NOMO-1 treated with dmso at 0.1 percent for 144 hours (cell line): Measurements from ENCODE around the gene RASSF5.

Experiments
- DNase-seq: peaks from one replicate; lab custom pipeline; 2025; ENCODE audit not compliant: unreplicated experiment; lab: John Stamatoyannopoulos, UW

The RASSF5 gene

DNA sequence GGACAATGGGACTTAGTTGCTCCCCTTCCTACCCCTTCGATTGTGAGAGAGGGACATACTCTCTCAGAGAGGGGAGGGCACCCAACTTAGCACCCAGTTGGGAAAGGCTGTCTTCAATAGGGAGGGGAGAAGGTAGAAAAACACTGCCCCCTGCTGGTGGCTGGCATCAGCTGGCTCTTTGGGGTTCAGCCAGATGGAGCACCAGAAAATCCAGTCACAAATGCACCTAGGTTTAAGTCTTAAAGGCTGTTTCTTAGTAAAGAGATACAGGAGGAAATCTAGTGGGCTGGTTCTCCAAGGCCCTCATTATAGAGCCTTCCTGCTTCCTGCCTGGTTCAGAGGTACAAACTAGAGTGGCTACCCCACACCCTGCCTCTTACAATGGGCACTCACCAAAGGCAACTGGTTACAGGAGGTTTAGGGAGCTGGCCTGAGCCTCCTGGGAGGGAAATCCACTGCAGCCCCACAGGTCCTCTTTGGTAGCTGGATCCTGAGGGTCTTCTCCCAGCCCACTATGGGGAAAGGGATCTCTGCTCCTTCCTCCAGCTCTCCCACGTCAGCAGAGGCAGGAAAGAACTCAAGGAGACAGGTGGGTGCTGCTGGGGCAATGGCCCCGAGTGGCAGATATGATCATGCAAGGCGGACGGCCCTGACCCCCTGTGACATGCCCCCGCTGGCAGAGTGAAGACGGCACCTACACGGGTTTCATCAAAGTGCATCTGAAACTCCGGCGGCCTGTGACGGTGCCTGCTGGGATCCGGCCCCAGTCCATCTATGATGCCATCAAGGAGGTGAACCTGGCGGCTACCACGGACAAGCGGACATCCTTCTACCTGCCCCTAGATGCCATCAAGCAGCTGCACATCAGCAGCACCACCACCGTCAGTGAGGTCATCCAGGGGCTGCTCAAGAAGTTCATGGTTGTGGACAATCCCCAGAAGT lies 76.6 kb downstream of the RASSF5 start:
- peak; percentile 36 for DNase-seq

DNA sequence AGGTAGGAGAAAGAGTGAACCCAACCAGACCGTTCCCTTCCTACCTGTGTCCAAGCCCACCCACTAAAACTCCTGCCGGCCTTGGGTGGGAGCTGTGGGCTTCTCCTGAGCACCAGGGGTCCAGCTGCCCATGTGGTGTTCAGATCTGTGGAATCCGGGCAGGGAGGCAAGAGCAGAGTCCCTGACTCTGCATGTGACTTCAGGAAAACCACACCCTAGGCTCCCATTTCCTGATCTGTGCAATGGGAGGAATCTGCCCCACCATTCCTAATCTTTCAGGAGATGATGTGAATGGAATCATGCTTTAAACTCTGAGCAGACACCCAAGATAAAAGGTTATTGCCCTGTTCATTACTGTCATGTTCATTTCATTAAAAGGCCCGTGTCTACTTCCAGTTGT lies 77.4 kb downstream of the RASSF5 start:
- no peak for DNase-seq

DNA sequence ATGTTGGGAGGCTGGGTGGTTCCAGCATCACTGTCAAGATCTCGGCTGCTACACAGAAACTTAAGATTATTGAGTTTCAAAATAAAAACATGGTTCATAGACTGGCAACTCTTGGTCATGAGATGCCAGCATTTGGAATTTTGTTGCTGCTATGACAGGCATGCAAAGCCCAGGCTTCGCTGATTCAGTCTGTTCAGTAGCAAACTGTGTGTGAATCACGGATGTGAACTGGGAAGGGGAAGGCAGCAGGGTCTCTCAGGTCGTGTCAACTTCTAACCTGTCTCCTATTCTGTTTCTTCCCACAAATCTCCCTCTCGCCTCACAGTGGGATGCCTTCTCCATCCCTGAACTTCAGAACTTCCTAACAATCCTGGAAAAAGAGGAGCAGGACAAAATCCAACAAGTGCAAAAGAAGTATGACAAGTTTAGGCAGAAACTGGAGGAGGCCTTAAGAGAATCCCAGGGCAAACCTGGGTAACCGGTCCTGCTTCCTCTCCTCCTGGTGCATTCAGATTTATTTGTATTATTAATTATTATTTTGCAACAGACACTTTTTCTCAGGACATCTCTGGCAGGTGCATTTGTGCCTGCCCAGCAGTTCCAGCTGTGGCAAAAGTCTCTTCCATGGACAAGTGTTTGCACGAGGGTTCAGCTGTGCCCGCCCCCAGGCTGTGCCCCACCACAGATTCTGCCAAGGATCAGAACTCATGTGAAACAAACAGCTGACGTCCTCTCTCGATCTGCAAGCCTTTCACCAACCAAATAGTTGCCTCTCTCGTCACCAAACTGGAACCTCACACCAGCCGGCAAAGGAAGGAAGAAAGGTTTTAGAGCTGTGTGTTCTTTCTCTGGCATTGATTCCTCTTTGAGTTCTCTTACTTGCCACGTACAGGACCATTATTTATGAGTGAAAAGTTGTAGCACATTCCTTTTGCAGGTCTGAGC lies 79.4 kb downstream of the RASSF5 start:
- DNase-seq = no peak

DNA sequence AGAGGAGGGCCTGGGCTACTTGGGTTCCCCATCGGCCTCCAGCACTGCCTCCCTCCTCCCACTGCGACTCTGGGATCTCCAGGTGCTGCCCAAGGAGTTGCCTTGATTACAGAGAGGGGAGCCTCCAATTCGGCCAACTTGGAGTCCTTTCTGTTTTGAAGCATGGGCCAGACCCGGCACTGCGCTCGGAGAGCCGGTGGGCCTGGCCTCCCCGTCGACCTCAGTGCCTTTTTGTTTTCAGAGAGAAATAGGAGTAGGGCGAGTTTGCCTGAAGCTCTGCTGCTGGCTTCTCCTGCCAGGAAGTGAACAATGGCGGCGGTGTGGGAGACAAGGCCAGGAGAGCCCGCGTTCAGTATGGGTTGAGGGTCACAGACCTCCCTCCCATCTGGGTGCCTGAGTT lies 80.6 kb downstream of the RASSF5 start:
- DNase-seq = no peak

DNA sequence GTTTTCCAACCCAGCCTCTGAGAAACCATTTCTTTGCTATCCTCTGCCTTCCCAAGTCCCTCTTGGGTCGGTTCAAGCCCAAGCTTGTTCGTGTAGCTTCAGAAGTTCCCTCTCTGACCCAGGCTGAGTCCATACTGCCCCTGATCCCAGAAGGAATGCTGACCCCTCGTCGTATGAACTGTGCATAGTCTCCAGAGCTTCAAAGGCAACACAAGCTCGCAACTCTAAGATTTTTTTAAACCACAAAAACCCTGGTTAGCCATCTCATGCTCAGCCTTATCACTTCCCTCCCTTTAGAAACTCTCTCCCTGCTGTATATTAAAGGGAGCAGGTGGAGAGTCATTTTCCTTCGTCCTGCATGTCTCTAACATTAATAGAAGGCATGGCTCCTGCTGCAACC lies 81.2 kb downstream of the RASSF5 start:
- no peak for DNase-seq

DNA sequence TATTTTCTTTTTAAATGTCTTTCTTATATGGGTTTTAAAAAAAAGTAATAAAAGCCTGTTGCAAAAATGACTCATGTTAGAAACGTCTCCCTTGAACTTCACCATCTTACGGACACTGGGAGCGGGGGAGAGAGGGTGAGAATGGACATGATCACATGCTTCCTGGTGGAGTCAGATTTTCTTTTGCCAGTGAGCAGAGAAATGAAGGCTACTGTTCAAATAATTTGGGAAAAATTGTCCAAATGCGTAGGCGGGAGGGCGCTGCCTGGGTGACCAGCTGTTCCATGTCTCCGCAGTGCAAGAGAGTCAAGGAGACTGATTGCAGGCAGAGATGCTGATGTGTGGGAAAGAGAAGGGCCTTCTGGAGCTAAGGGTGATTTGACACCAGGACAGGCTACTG lies 81.9 kb downstream of the RASSF5 start:
- no peak for DNase-seq

DNA sequence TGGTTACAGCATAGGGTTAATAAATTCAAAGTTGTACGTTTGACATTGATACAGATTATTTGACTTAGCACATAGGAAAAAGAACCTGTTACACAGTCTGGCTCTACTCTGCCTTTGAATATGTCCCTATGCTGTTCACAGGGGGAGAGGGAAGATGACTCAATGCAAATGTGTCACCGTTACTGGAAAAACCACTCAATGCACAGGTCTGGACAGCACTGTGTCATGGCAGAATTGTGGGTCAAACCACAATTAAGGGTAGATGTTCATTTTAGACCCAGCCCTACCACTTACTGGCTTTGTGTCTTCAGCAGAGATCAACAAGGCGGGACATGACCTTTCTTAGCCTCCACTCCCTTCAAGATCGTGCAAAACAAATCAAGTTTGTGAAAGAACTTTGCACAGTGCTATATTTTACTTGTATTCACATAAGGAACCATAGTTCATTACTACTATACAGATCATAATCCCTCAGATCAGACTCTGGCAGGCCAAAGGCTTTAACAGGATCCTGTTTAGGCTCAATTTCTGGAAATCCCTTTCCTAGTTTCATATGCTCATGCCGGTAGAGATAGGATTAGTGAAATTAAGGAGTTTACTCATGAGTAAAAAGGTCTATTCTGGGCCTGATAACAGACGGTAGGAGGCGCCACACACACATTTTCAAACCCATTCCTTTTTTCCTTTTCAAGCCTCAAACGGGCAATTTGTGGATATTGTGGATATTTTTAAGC lies 82.9 kb downstream of the RASSF5 start:
- DNase-seq = no peak

DNA sequence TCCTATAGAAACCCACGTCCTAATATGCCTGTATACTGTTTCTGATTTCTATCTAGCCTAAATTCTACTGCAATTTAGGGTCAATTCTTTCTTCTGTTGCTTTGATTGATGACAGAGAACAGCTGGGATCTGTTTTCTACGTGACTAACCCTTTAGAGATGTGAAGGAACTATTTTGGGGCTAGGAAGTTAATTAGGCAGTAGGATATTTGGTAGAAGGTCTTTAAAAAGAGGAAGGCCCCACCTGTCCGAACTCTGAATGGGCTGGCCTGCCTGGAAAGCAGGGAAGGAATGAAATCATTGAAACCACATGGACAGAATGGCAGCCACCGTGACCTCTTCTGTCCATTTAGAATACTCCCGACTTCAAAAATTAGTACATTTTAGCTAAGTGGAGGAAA lies 83.9 kb downstream of the RASSF5 start:
- DNase-seq = no peak

DNA sequence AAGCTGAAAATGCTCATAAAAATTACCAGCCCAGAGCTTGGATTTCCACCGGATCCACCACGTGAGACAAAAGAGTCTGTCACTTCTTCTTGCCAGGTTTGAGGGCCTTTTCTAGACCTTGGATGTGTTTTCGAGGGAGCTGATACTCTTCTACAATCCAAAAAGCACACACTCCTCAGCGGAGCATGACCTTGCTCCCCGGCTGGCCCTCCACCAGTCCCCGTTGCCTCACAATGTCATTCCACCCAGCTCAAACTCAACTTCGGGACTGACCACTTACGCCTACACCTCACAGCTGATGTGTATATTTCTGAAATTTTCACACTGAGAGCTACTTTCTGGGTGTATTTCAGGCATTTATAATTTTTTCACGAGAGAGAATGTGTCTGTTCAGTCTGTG lies 84.4 kb downstream of the RASSF5 start:
- DNase-seq = no peak

DNA sequence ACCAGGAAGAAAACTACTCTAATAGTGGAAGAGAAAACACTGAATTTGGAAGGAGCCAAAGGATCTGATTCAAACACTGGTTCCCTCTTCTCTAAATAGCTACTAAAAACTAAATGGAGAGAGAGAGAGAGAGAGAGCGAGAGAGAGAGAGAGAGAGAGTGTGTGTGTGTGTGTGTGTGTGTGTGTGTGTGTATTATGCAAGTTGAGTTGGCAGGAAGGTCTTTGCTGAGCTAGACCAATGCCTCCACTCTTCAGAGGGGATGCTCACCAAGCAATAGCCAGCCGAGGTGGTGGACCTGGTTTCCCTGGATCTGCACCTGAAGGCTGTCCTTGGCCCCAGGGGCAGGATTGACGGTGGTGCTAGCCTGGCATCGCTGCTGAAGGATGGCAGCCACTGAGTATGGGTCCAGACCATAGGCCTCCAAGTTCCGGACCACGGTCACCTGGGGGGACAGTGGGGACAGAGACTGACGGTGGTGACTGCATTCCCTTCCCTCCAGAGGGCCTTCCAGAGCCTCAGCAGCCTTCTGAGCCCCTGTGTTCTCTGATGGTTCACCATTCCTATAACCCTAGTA lies 86.1 kb downstream of the RASSF5 start:
- no peak for DNase-seq

DNA sequence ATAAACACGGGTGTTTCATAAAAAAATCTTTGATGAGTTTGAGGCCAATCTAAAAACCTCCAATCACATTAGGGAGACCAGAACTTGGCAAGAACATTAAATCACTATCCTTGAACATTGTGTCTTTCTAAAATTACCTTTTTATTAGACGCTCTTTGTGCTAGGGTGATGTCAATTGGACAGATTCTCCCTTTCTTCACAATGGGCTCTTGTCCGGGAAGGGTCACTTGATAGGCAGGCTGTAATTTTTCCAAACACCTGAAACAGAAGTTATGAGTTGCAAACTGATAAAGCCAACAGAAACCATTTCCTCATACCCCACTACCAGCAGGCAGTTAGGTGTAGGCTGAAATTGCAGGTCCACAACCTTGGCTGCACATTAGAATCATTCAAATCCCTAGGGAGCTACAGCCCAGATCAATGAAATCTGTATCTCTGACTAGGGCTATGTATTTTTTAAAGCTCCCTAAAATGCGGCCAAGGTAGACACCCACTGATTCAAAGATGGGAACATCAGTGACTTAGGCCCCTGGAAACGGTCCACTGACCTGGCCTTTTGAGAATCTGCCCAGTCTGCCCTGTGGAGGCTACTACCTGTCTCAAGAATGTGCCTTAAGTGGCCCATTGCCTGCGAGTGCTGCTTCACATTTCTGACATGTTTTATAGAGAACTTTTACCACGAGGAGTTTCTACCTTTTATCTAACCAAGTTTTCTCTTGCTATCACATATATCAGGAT lies 88.4 kb downstream of the RASSF5 start:
- no peak for DNase-seq

DNA sequence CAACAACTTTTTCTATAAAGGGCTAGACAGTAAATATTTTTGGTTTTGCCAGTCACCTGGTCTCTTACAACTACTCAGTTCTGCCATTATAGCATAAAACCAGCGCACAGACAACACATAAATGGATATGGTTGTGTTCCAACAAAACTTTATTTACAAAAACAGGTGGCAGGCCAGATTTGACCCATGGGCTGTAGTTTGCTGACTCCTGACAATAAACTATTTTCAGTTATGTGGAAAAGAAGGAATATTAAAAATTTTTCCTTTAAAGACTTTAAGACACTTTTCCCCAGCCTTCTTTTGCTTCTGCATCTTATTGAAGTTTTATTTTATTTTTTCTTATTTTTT lies 89.0 kb downstream of the RASSF5 start:
- DNase-seq = no peak

DNA sequence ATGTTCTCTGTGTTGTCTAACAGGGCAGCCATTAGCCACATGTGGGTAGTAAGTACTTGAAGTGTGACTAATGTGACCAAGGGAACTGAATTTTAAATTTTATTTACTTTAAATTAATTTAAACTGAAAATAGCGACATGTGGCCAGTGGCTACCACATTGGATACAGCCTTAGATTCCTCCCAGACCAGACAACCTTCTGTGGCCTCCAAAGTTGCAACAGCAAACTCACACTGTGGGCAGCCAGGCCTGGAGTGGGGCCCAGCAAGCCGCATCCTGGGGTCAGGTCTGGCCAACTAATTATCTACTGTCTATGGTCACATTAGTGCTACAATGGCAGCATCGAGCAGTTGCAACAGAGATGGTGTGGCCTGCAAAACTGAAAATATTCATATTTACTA lies 93.2 kb downstream of the RASSF5 start:
- DNase-seq = no peak

DNA sequence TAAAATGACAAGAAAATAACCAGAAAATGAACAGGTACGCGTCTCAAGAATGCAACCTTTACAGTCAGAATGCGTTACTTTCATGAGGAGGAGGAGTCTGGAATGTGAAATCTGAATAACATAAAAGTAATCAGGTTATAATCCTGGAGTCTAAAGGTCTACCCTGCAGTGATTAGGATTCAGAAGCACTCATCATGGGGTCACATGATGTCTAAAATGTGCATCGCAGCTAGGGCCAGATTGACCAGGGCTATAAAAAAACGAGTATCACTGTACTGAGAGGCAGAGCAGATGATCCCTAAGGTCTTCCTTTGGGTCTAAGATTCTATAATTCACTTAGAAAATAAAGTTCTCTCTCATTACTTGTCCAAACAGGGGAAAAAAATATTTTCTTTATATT lies 97.5 kb downstream of the RASSF5 start:
- no peak for DNase-seq

DNA sequence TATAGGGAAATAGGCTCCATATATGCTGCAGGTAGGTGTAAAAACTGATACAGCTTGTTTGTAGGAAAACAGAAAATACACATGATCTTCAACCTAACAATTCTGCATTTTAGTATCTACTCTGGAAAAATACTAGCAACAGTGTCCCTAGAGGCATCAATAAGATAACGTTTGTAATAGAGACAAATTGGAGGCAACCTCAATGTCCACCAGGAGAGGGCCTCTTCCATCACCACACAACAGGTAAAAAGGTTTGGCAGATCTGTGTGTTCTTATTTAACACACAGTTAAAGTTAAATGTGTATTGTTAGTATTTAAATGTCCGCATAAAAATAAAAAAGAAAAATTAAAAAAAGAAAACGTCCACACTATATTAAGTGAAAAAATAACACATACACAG lies 99.5 kb downstream of the RASSF5 start:
- no peak for DNase-seq

DNA sequence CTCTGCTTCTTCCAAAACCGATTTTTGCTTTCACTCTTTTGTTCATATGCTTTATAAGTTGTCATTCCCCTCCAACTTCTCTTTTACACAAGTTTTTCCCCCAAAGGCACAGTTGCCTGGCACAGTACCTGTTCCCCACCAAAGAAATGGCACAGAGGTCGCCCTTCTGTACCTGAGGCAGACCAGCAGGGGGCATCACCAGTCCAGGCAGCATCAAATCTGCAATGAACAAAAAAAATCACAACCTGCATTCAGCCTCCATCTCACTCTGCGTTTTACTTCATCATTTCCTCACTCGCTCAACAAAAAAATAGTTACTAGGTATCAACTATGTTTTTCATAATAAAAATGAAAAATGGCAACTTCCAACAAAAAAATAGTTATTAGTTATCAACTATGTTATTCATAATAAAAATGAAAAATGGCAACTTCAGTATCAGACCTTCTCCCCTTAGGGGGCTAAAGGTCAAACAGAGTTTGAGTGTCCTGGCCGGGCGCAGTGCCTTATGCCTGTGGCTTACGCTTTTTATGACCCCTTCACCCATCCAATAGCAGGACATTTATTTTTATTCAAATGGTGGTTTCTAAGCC lies 100.9 kb downstream of the RASSF5 start:
- DNase-seq = no peak

DNA sequence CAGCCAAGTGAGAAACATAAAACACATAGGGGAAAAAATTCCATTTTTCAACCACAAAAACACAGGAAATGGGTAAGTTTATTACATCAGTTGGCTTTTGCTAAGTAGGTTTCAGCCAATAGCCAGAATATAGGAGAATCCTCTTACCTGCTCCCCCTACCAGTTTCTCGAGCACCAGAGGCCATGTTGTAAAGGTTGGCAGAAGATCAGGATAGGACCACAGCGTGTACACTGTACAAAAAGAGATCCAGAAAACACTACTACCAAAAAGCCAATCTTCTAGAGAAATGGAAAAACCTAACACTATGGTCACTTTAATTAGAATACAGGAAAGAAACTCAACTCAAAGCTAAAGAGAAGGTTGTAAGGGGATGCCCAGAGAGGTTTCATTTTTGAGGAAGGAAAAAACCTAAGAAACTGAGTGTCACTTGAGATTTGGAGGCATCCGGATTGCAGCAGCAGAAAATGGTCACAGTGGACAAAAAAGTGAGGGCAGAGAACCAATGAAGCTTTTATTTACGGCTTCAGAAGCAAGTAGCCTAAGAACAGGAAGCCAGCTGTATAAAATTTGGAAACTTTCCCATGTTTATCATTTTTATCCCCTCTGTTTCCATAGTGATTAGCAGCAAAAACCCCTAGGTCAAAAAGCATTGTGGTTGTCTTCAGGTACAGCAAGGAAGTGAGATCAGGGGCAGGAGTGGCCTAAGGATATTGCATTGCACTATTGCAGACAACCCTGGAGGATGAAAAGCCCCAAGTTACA lies 102.1 kb downstream of the RASSF5 start:
- DNase-seq = no peak

DNA sequence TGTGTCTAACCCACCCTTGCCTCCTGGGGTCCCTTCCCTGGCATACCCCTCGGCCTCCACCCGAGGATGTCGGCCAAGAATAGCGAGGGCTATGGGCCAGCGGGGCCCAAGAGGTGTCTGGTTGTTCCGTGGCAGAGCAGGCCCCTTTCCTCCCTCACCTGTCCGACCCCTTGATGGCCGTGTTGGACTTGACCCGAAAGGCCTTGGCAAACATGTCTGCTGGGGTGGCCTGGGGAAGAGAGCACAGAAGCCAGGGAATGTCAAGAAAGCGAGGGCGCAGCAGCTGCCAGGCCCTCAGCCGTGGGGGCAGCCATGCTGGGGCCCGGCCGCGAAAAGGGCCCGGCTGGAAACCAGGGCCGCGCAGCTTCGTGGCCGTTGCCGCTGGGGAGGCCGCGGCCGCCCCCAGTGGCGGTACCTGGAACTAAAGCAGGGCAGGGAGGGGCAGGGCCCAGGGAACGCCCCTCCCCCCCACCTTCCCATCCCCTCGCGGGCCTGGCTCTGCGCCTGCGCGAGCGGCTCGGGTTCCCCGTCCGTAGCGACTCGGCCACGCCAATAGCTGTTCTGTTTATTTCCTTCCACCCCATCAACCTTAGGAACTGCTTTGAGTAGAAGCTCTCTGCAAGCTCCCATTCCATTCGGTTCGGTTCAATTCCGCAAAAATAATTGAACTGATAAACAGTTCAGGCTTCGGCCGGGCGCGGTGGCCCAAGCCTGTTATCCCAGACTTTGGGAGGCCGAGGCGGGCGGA lies 105.0 kb downstream of the RASSF5 start, which contains the start of gene EIF2D:
Gene EIF2D, minus strand, starts transcription at position 337 of the 748 bp plus-strand sequence. Its CDS starts 123 bp downstream, at position 214.
- peak; percentile 88 for DNase-seq
